Urinary bladder (tissue), 4 donors: ENCODE data around the gene OR2V1. TPM values are rescaled to one million over a fixed set of nuclear protein-coding genes. Genes with fewer than 3 reads are reported as not detected.
"Not testable (repeated sequence)": the region's sequence is repeated elsewhere in the genome, so short reads cannot be mapped to it uniquely, and the experiment has no call there.

Experiments
- DNase-seq: peaks from one replicate; pipeline ENCODE4 v3.0.0-alpha.2; 2015; ENCODE audit errors: extremely low spot score
- H3K27ac ChIP-seq: one replicate; pipeline ENCODE4 v1.5.1; 2013; ENCODE audit warnings: low read depth, mild to moderate bottlenecking, moderate library complexity
- H3K36me3 ChIP-seq: one replicate; pipeline ENCODE4 v1.6.1; 2013; ENCODE audit warnings: mild to moderate bottlenecking, moderate library complexity; ENCODE audit not compliant: insufficient read depth
- H3K4me1 ChIP-seq: one replicate; pipeline ENCODE4 v1.6.1; 2013; ENCODE audit warnings: mild to moderate bottlenecking, moderate library complexity; ENCODE audit not compliant: insufficient read depth
- H3K4me3 ChIP-seq: one replicate; pipeline ENCODE4 v1.5.1; 2013; ENCODE audit warnings: low read depth, low read length
- WGBS: extraction: QIAGEN DNeasy Blood & Tissue Kit; methylation state at CpG from one replicate; pipeline ENCODE4 v1.1.7; 2013; 5-methylcytosine and 5-hydroxymethylcytosine counted together
- polyA plus RNA-seq: library from polyadenylated mRNA; stranded (reverse); fragments of 200-250 nt; gene quantifications from one replicate; pipeline ENCODE4 v1.2.3, GENCODE V29; 2013
- total RNA-seq: library from RNA; depleted of rRNA; stranded (reverse); fragments of >200 nt; gene quantifications from one replicate; pipeline ENCODE4 v1.2.3, GENCODE V29; 2014
- donor health status: healthy with polysubstance abuse.
- donor health status: healthy.

The OR2V1 gene
- total and polyA plus RNA-seq, 2 donors = not detected

DNA sequence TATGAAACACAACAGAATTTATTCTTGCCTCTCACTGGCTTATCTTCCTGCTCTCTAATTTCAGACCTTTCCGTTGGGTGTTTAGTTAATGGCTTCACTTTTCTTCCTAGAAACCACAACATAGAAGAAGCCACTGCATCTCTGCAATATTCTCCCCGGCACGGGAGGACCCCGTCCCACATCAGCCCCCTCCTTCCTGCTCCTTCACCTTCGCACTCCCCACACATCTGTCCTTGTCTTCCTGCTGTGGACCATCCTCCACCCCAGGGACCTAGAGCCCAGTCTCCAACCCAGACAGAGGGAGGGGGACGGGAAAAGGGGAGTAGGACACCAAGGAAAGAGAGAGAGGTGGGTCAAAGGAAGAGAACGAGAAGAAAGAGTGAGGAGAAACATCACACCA is 1.4 kb downstream of the OR2V1 start:
- no peak overlapping the region for H3K27ac ChIP-seq
- no peak overlapping the region for H3K4me3 ChIP-seq
- H3K36me3 ChIP-seq = no peaks in the 10 kb centered on the region
- WGBS = 52% methylated on average over 7 of the region's 7 CpGs
- no peak for DNase-seq
- no peaks in the 10 kb centered on the region for H3K4me1 ChIP-seq

- no peaks in the 10 kb centered on the region for H3K4me1 ChIP-seq
- no peak for DNase-seq
- H3K4me3 ChIP-seq = no peak overlapping the region
- WGBS = 68% methylated on average over 15 of the region's 15 CpGs
- H3K27ac ChIP-seq = no peak overlapping the region
- no peaks in the 10 kb centered on the region for H3K36me3 ChIP-seq
Measured at GRCh38 chr5:181127907-181128626, 2.9 kb downstream of the OR2V1 start.

GRCh38 chr5:181127456-181127855 is 3.5 kb downstream of the OR2V1 start:
- WGBS = 90% methylated on average over 10 of the region's 10 CpGs
- H3K4me1 ChIP-seq = no peaks in the 10 kb centered on the region
- no peaks in the 10 kb centered on the region for H3K36me3 ChIP-seq
- H3K27ac ChIP-seq = no peak overlapping the region
- DNase-seq = no peak
- no peak overlapping the region for H3K4me3 ChIP-seq

- H3K4me3 ChIP-seq = no peak overlapping the region
- H3K27ac ChIP-seq = no peak overlapping the region
- no peak for DNase-seq
- H3K36me3 ChIP-seq = no peaks in the 10 kb centered on the region
- no peaks in the 10 kb centered on the region for H3K4me1 ChIP-seq
- WGBS = 57% methylated on average over 18 of the region's 18 CpGs
Measured at GRCh38 chr5:181126841-181127240, 4.1 kb downstream of the OR2V1 start.

GRCh38 chr5:181124526-181124925 is 6.4 kb downstream of the OR2V1 start:
- no peak overlapping the region for H3K27ac ChIP-seq
- DNase-seq = no peak
- no peaks in the 10 kb centered on the region for H3K4me1 ChIP-seq
- no peak overlapping the region for H3K4me3 ChIP-seq
- no peaks in the 10 kb centered on the region for H3K36me3 ChIP-seq
- WGBS = 82% methylated on average over 3 of the region's 3 CpGs

DNA sequence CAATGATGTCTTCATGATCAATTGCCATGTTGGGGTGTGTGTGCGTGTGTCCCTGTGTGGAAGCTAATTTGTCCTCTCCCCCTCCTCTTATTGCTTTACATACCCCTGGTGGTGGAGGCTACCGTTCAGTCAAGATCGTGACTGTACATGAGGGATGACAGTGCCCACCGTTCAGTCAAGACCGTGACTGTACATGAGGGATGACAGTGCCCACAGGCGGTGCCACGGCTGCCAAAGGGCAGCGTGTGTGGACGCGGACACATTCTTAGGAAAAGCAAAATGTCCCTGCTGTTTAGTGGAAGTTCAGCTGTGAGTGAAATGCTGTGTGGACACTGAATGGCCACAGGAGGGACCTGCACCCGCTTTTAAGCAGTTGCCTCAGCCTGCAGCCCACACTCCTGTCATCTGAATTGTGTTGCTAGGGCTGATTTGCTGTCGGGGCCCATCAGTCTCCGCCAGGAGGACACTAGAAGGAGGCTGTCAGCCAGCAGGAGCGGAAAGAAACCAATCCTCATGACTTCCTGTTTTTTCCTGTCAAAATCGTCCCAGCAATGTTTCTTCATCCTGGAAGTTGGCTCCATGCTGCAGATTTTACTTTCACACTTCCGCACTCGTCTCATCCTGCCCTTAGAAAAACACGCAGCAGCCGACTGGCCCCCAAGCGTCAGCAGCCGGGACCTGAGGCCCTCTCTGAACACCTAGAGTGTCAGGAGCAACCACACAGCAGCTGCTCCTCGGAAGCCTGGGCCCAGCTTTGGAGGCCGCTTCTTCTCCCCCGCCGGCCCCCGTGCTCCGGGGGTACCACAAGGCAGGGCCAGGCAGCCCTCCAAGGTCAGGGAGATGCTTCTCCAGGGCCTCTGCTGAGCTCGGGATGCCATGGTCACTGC is 9.1 kb downstream of the OR2V1 start:
- Histone ChIP-seq H3K27ac (no peak overlapping the region), H3K36me3 (no peaks in the 10 kb centered on the region), H3K4me1 (no peaks in the 10 kb centered on the region), H3K4me3 (no peak overlapping the region)
- 62% methylated on average over 28 of the region's 28 CpGs for WGBS
- DNase-seq = no peak

DNA sequence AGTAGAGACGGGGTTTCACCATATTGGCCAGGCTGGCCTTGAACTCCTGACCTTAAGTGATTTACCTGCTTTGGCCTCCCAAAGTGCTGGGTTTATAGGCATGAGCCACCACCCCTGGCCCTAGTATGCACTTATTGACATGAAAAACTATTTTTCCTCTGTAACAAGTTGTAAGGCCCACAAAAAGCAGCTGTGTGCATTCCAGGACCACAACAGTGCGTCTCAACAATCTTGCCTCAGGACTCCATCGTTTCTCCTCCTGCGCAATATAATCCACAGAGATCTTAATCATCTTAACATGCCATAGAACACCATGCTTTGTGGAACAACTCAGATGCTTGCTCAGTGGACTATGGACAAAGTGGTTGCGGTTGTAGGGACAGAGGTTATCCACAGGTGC is 10.2 kb downstream of the OR2V1 start:
- H3K36me3 ChIP-seq = no peaks in the 10 kb centered on the region
- H3K4me3 ChIP-seq = no peak overlapping the region
- H3K4me1 ChIP-seq = no peaks in the 10 kb centered on the region
- H3K27ac ChIP-seq = no peak overlapping the region
- WGBS = 82% methylated on average over 5 of the region's 5 CpGs
- DNase-seq = no peak

- WGBS = 92% methylated on average over 4 of the region's 4 CpGs
- Histone ChIP-seq H3K4me3 (no peak overlapping the region), H3K27ac (no peak overlapping the region), H3K36me3 (no peaks in the 10 kb centered on the region), H3K4me1 (no peaks in the 10 kb centered on the region)
- no peak for DNase-seq
Measured at GRCh38 chr5:181120306-181120705, 10.7 kb downstream of the OR2V1 start.

- Histone ChIP-seq H3K4me3 (no peak overlapping the region), H3K36me3 (no peaks in the 10 kb centered on the region), H3K27ac (no peak overlapping the region), H3K4me1 (no peaks in the 10 kb centered on the region)
- DNase-seq = no peak
- 90% methylated on average over 8 of the region's 8 CpGs for WGBS
Measured at GRCh38 chr5:181119105-181119504, 11.9 kb downstream of the OR2V1 start.

DNA sequence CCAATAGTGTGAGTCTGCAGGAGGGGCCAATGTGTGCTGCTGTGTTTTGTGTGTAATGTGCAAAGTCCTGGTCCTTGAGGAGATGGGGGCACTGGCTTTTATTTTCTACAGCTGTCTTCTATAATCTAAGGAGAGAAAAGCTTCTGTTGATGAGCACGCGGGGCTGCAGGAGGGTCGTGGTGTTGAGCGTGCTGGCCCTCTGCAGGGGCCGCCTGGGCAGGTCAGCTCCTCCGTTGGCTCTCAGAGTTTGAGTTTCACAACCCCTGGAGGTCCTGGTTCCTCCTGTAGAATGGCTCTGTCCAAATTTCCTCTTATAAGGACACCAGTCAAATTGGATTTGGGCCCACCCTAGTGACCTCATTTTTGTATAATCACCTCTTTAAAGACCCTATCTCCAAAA is 12.6 kb downstream of the OR2V1 start:
- H3K27ac ChIP-seq = no peak overlapping the region
- H3K4me3 ChIP-seq = no peak overlapping the region
- WGBS = 81% methylated on average over 6 of the region's 6 CpGs
- no peaks in the 10 kb centered on the region for H3K36me3 ChIP-seq
- H3K4me1 ChIP-seq = no peaks in the 10 kb centered on the region
- no peak for DNase-seq

GRCh38 chr5:181114844-181115778 is 15.9 kb downstream of the OR2V1 start:
- 3% methylated on average over 47 of the region's 47 CpGs for WGBS
- Histone ChIP-seq H3K4me3 (no peak overlapping the region), H3K4me1 (no peaks in the 10 kb centered on the region), H3K36me3 (no peaks in the 10 kb centered on the region), H3K27ac (no peak overlapping the region)
- no peak for DNase-seq

DNA sequence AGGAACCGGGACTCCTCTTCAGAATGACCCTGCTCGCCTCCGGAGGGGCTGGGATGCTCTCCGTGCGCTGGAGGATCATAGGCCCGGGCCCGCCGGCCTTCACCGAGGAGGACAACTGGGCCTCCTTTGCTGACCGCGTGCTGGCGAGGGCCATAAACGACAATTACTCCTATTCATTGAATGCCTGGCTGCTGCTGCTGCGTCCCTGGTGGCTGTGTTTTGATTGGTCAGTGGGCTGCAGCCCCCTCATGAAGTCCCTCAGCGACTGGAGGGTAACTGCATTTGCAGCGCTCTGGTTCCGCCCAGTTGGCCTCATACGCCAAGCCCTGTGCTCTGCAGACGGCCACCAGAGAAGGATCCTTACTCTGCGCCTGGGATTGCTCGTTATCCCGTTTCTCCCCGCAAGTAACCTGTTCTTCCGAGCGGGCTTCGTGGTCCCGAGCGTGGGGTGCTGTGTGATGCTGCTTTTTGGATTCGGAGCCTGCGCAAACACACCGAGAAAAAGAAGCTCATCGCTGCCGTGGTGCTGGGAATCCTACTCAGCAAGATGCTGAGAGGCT is 16.6 kb downstream of the OR2V1 start:
- Histone ChIP-seq H3K4me3 (no peak overlapping the region), H3K36me3 (no peaks in the 10 kb centered on the region), H3K27ac (no peak overlapping the region), H3K4me1 (no peaks in the 10 kb centered on the region)
- 38% methylated on average over 33 of the region's 33 CpGs for WGBS
- DNase-seq = no peak

DNA sequence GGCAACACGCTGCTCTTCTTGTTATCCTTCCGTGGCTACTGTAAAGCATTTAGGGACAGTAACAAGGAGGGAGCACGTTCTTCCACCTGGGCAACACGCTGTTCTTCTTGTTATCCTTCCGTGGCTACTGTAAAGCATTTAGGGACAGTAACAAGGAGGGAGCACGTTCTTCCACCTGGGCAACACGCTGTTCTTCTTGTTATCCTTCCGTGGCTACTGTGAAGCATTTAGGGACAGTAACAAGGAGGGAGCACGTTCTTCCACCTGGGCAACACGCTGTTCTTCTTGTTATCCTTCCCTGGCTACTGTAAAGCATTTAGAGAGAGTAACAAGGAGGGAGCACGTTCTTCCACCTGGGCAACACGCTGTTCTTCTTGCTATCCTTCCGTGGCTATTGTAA is 17.4 kb downstream of the OR2V1 start:
- not testable (repeated sequence) for H3K36me3 ChIP-seq, H3K27ac ChIP-seq
- WGBS = 89% methylated on average over 5 of the region's 13 CpGs

More for the DNA sequence above, 17.4 kb downstream of the OR2V1 start:
- H3K4me1 ChIP-seq, DNase-seq, H3K4me3 ChIP-seq: not testable (repeated sequence)
